Stomach (tissue), 9 donors: ENCODE measurements around the gene C20orf202. TPM values are rescaled to one million over a fixed set of nuclear protein-coding genes. Genes with fewer than 3 reads are reported as not detected.

Experiments used
- DNase-seq, 2 donors: peaks; one replicate each; pipeline versions ENCODE4 v3.0.0 to v3.0.0-alpha.2; 2013 to 2019
- H3K27ac ChIP-seq, 5 donors: fragments of 200-600 bp in 4 of 5; sonication (generic) in 4 of 5; one replicate each; pipeline ENCODE4 v1.5.1; 2013 to 2019; ENCODE audit warnings: mild to moderate bottlenecking in 1 of 5, moderate library complexity in 1 of 5
- H3K27me3 ChIP-seq, 3 donors: fragments of 200-600 bp; sonication (generic); one replicate each; pipeline ENCODE4 v1.5.1; 2017 to 2019; ENCODE audit warnings: mixed run types in 1 of 3
- H3K36me3 ChIP-seq, 4 donors: fragments of 200-600 bp; sonication (generic); 1 replicate in 3 of 4; 2 replicates in 1 of 4; pipeline ENCODE4 v1.5.1; 2016 to 2019
- H3K4me1 ChIP-seq, 4 donors: fragments of 200-600 bp; sonication (generic); one replicate each; pipeline ENCODE4 v1.5.1; 2016 to 2019
- H3K4me3 ChIP-seq, 4 donors: fragments of 200-600 bp; sonication (generic) in 3 of 4; one replicate each; pipeline ENCODE4 v1.5.1; 2016 to 2019; ENCODE audit warnings: mild to moderate bottlenecking in 1 of 4
- H3K9me3 ChIP-seq, 4 donors: fragments of 200-600 bp; sonication (generic); one replicate each; pipeline ENCODE4 v1.5.1; 2016 to 2019
- CTCF ChIP-seq, 7 experiments: fragments of 450-650 bp in 4 of 7; fragments of 200-600 bp in 3 of 7; sonication (generic) in 3 of 7; IDR thresholded peaks; one replicate each; pipeline ENCODE4 v1.5.1; 2016 to 2019; ENCODE audit warnings: antibody characterized with exemption in 7 of 7, control low read depth in 2 of 7, mild to moderate bottlenecking in 1 of 7
- EP300 ChIP-seq: sonication (generic); formaldehyde crosslinking; IDR thresholded peaks from one replicate; pipeline ENCODE4 v1.6.1; 2017; ENCODE audit warnings: antibody characterized with exemption
- POLR2A ChIP-seq, 4 donors: fragments of 450-650 bp; IDR thresholded peaks; one replicate each; pipeline ENCODE4 v1.6.1; 2016; ENCODE audit warnings: antibody characterized with exemption in 4 of 4, control low read depth in 2 of 4, mild to moderate bottlenecking in 1 of 4, moderate library complexity in 1 of 4
- POLR2AphosphoS5 ChIP-seq, 3 donors: sonication (generic); formaldehyde crosslinking; IDR thresholded peaks; one replicate each; pipeline ENCODE4 v1.6.1; 2016; ENCODE audit warnings: antibody characterized with exemption in 3 of 3
- WGBS, 5 donors: extraction: QIAGEN DNeasy Blood & Tissue Kit in 3 of 5; methylation state at CpG; one replicate each; pipeline versions ENCODE4 v1.1.5 to v1.1.7; 2013 to 2018; 5-methylcytosine and 5-hydroxymethylcytosine counted together
- intact Hi-C: fragments of 100-400 bp; cut with DNase I; formaldehyde crosslinking; loops from one replicate; pipeline ENCODE4 v1.15.1; 2023; ENCODE audit warnings: low total_unique reads
- polyA plus RNA-seq, 3 donors: library from polyadenylated mRNA; stranded (reverse); fragments of 200-250 nt; gene quantifications; one replicate each; pipeline ENCODE4 v1.2.3, GENCODE V29; 2013
- total RNA-seq, 5 donors: library from RNA; depleted of rRNA; stranded (reverse); fragments of >200 nt; gene quantifications; one replicate each; pipeline versions ENCODE4 v1.1.0 to v1.2.3, GENCODE V29; 2014 to 2016
- donor health status: healthy with polysubstance abuse.
- donor health status: Bipolar disorder and iron deficiency.
- donor health status: healthy.

C20orf202 gene
- total and polyA plus RNA-seq, 8 donors: 0.05 TPM; not detected in 7

DNA sequence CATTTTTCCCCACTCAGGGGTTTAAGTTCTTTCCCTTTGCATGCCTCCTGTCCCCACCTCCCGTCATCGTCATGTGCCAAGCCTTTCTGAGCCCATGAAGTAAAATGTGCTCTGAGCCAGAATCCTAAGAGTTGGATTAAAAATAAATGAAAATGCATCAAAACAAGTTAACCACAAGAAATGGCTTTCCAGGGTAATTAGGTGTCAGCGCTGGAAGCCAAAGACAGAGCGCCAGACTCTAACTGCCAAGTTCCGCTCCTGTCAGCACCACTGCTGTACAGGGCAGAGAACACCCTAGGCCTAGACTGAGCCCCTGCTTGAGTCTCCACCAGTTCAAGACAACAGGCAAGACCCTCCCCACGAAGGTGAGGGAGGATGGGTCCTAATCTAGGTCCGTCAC lies 5.5 kb upstream of the C20orf202 start:
- Histone ChIP-seq H3K27me3 (no peaks in the 10 kb centered on the region), H3K4me3 (no peak overlapping the region), H3K27ac (no peak overlapping the region), H3K9me3 (no peaks in the 10 kb centered on the region), H3K4me1 (no peaks in the 10 kb centered on the region), H3K36me3 (no peaks in the 10 kb centered on the region)
- WGBS, 5 donors: 81 to 84% (median 82%) methylated on average over 7 of the region's 7 CpGs
- no peak for TF ChIP-seq POLR2A (IDR thresholded peaks at IDR 0.05)
- no peak for TF ChIP-seq POLR2AphosphoS5 (IDR thresholded peaks at IDR 0.05)
- TF ChIP-seq EP300: no peak
- TF ChIP-seq CTCF (IDR thresholded peaks at IDR 0.05): no peak
- intact Hi-C loops: no loop called here
- DNase-seq: no peak

GRCh38 chr20:1198751-1199150 lies 4.5 kb upstream of the C20orf202 start:
- intact Hi-C loops: no loop called here
- no peak for TF ChIP-seq POLR2AphosphoS5 (IDR thresholded peaks at IDR 0.05)
- no peak for TF ChIP-seq POLR2A (IDR thresholded peaks at IDR 0.05)
- no peak for TF ChIP-seq CTCF (IDR thresholded peaks at IDR 0.05)
- no peak for TF ChIP-seq EP300
- 83 to 98% (median 90%) methylated on average over 5 of the region's 5 CpGs for WGBS, 5 donors
- no peak overlapping the region for H3K4me3 ChIP-seq
- H3K36me3 ChIP-seq: no peaks in the 10 kb centered on the region
- H3K9me3 ChIP-seq: no peaks in the 10 kb centered on the region
- H3K4me1 ChIP-seq: no peaks in the 10 kb centered on the region
- H3K27me3 ChIP-seq: no peaks in the 10 kb centered on the region
- no peak for DNase-seq
- no peak overlapping the region for H3K27ac ChIP-seq

DNA sequence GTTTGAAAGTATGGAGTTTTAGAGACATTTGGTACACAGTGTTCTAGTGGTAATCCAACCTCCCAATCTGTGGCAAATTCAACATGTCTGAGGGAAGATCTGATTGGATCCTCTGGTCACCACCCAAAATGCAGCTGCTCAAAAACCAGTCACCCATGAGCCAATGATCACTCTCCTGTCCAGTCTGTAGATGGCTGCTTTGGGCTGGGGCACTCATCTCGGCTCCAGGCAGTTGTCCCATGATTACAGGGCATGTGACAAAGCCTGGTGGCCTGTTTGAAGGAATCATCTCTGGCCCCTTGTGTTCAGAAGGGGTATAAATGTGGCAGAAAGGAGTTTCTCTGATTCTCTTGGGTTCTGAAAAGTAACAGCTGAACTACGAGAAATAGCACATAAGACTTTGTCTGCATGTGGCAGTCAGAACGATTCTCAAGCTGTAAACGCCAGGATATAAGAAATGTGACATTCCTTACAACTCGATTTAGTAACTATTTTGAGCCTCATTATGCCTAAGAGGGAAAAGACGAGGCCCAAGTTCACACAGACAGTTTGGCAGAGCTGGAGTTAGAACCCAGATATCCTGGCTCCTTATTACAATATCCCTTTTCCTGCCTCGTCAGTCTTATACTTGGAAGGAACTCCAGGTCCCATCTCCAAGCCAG lies 3.9 kb upstream of the C20orf202 start:
- Histone ChIP-seq H3K27ac (no peak overlapping the region), H3K36me3 (no peaks in the 10 kb centered on the region), H3K9me3 (no peaks in the 10 kb centered on the region), H3K4me3 (no peak overlapping the region), H3K4me1 (no peaks in the 10 kb centered on the region), H3K27me3 (no peaks in the 10 kb centered on the region)
- no peak for DNase-seq
- intact Hi-C loops: no loop called here
- TF ChIP-seq POLR2A (IDR thresholded peaks at IDR 0.05): no peak
- no peak for TF ChIP-seq CTCF (IDR thresholded peaks at IDR 0.05)
- TF ChIP-seq POLR2AphosphoS5 (IDR thresholded peaks at IDR 0.05): no peak
- TF ChIP-seq EP300: no peak
- 66 to 75% (median 73%) methylated on average over 7 of the region's 7 CpGs for WGBS, 5 donors

DNA sequence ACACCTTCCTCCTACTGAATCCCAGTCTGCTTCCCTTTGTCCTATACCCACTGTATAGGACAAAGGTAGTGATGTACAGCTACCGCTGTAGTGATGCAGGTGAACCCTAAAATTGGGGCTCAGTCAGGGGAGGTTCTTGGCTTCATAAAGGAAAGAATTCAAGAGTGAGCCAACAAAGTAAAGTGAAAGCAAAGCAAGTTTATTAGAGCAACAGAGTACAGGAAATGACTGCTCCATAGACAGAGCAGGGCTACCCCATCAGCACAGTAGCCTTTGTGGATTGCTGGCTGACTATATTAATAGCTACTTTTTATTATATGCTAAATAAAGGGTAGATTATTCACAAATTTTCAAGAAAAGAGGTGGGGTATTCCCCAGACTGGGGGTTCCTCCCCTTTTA lies 3.3 kb upstream of the C20orf202 start:
- Histone ChIP-seq H3K36me3 (no peaks in the 10 kb centered on the region), H3K27me3 (no peaks in the 10 kb centered on the region), H3K4me3 (no peak overlapping the region), H3K27ac (no peak overlapping the region), H3K4me1 (no peaks in the 10 kb centered on the region), H3K9me3 (no peaks in the 10 kb centered on the region)
- intact Hi-C loops: no loop called here
- TF ChIP-seq POLR2A (IDR thresholded peaks at IDR 0.05) (no peak), CTCF (IDR thresholded peaks at IDR 0.05) (no peak), EP300 (no peak), POLR2AphosphoS5 (IDR thresholded peaks at IDR 0.05) (no peak)
- WGBS, 5 donors: 86 to 94% (median 92%) methylated on average over 1 of the region's 1 CpG
- DNase-seq: no peak
